Neural progenitor cell (in vitro differentiated cells): ENCODE results near the gene ZNF37A. TPM values are rescaled to one million over a fixed set of nuclear protein-coding genes. Genes with fewer than 3 reads are reported as not detected.

Experiments
- DNase-seq: peaks from one replicate; pipeline ENCODE4 v3.0.0-alpha.2; 2016; ENCODE audit warnings: low spot score
- H2AFZ ChIP-seq: fragments of 200-600 bp; sonication (generic); replicated peaks from 2 replicates; pipeline ENCODE4 v1.6.1; 2016; ENCODE audit warnings: antibody characterized with exemption
- H3F3A ChIP-seq: fragments of 200-600 bp; sonication (generic); 2 replicates; pipeline ENCODE4 v1.6.1; 2016; ENCODE audit warnings: antibody characterized with exemption, low read depth
- H3K27ac ChIP-seq: fragments of 200-600 bp; sonication (generic); 2 replicates; pipeline ENCODE4 v1.5.1; 2016; ENCODE audit warnings: mild to moderate bottlenecking
- H3K27me3 ChIP-seq: fragments of 200-600 bp; sonication (generic); 2 replicates; pipeline ENCODE4 v1.6.1; 2016; ENCODE audit warnings: mild to moderate bottlenecking, moderate library complexity
- H3K36me3 ChIP-seq: fragments of 200-600 bp; sonication (generic); 2 replicates; pipeline ENCODE4 v1.5.1; 2016
- H3K4me1 ChIP-seq: fragments of 200-600 bp; sonication (generic); 2 replicates; pipeline ENCODE4 v1.6.1; 2016; ENCODE audit warnings: mixed run types
- H3K4me2 ChIP-seq: fragments of 200-600 bp; sonication (generic); 2 replicates; pipeline ENCODE4 v1.6.1; 2016
- H3K4me3 ChIP-seq: fragments of 200-600 bp; sonication (generic); 2 replicates; pipeline ENCODE4 v1.5.1; 2016
- H3K79me2 ChIP-seq: fragments of 200-600 bp; sonication (generic); 2 replicates; pipeline ENCODE4 v1.6.1; 2016; ENCODE audit warnings: low read depth
- H3K9ac ChIP-seq: fragments of 200-600 bp; sonication (generic); 2 replicates; pipeline ENCODE4 v1.6.1; 2016
- H3K9me3 ChIP-seq: fragments of 200-600 bp; sonication (generic); 2 replicates; pipeline ENCODE4 v1.5.1; 2016; ENCODE audit warnings: low read depth
- H4K20me1 ChIP-seq: fragments of 200-600 bp; sonication (generic); 2 replicates; pipeline ENCODE4 v1.6.1; 2016; ENCODE audit warnings: low read depth
- H3K27ac Mint-ChIP-seq: 3 replicates; pipeline ENCODE4 v1.8.0; 2021; ENCODE audit warnings: mixed read lengths
- H3K27me3 Mint-ChIP-seq: 2 replicates; pipeline ENCODE4 v1.8.0; 2022; ENCODE audit warnings: low read depth, mild to moderate bottlenecking, inconsistent platforms, moderate library complexity, mixed read lengths; ENCODE audit not compliant: insufficient read depth
- H3K36me3 Mint-ChIP-seq: 3 replicates; pipeline ENCODE4 v1.8.0; 2021; ENCODE audit warnings: mixed read lengths
- H3K4me1 Mint-ChIP-seq: 3 replicates; pipeline ENCODE4 v1.8.0; 2021; ENCODE audit warnings: mixed read lengths
- H3K4me3 Mint-ChIP-seq: 3 replicates; pipeline ENCODE4 v1.8.0; 2021; ENCODE audit warnings: mild to moderate bottlenecking, moderate library complexity, mixed read lengths
- H3K9me3 Mint-ChIP-seq: 3 replicates; pipeline ENCODE4 v1.8.0; 2020; ENCODE audit warnings: mixed read lengths
- EZH2 ChIP-seq: fragments of 200-600 bp; sonication (generic); IDR thresholded peaks from 2 replicates; pipeline ENCODE4 v1.6.1; 2017; ENCODE audit warnings: antibody characterized with exemption, mild to moderate bottlenecking, moderate library complexity
- EZH2phosphoT487 ChIP-seq: fragments of 200-600 bp; sonication (generic); IDR thresholded peaks from 2 replicates; pipeline ENCODE4 v1.6.1; 2017; ENCODE audit warnings: antibody characterized with exemption
- small RNA-seq: library from RNA; depleted of rRNA; stranded (forward); fragments of <200 nt; gene quantifications from one replicate; pipeline ENCODE3, GENCODE V24; 2015
- total RNA-seq: library from RNA; depleted of rRNA; stranded (reverse); fragments of >200 nt; gene quantifications from 2 replicates; pipeline ENCODE4 v1.2.3, GENCODE V29; 2015; ENCODE audit warnings: low replicate concordance
- TF ChIP-seq, protein P1 (sequence below): fragments of 200-600 bp; sonication (generic); IDR thresholded peaks from 2 replicates; pipeline ENCODE4 v1.5.1; 2017; ENCODE audit warnings: antibody characterized with exemption, mild to moderate bottlenecking

The ZNF37A gene
- total RNA-seq, 1 donor from 2014 or later: 8.8 TPM

DNA sequence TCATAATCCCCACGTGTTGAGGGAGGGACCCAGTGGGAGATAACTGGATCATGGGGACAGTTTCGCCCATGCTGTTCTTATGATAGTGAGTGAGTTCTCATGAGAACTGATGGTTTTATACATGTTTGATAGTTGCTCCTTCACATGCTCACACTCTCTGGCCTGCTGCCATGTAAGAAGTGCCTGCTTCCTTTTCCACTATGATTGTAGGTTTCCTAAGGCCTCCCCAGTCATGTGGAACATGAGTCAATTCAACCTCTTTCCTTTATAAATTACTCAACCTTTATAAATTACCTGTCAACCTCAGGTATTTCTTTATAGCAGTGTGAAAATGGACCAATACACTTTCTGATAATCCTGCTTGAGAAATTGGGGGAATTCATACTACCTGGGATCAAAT lies 80.2 kb downstream of the ZNF37A start:
- Mint-ChIP-seq H3K4me3 (no peak overlapping the region), H3K36me3 (no peaks in the 10 kb centered on the region), H3K9me3 (peaks cover 16% of the 10 kb centered on the region), H3K27me3 (no peaks in the 10 kb centered on the region), H3K27ac (no peak overlapping the region), H3K4me1 (no peaks in the 10 kb centered on the region)
- Histone ChIP-seq H3K4me2 (no peak overlapping the region), H4K20me1 (no peaks in the 10 kb centered on the region), H3K27ac (no peak overlapping the region), H3K4me1 (no peaks in the 10 kb centered on the region), H3K79me2 (no peaks in the 10 kb centered on the region), H3K9ac (no peak overlapping the region), H3K9me3 (peaks cover 25% of the 10 kb centered on the region), H3K4me3 (no peak overlapping the region), H3K27me3 (no peaks in the 10 kb centered on the region), H2AFZ (no peak overlapping the region), H3K36me3 (peaks cover 3% of the 10 kb centered on the region), H3F3A (no peaks in the 10 kb centered on the region)
- DNase-seq: no peak
- TF ChIP-seq, protein P1, sequence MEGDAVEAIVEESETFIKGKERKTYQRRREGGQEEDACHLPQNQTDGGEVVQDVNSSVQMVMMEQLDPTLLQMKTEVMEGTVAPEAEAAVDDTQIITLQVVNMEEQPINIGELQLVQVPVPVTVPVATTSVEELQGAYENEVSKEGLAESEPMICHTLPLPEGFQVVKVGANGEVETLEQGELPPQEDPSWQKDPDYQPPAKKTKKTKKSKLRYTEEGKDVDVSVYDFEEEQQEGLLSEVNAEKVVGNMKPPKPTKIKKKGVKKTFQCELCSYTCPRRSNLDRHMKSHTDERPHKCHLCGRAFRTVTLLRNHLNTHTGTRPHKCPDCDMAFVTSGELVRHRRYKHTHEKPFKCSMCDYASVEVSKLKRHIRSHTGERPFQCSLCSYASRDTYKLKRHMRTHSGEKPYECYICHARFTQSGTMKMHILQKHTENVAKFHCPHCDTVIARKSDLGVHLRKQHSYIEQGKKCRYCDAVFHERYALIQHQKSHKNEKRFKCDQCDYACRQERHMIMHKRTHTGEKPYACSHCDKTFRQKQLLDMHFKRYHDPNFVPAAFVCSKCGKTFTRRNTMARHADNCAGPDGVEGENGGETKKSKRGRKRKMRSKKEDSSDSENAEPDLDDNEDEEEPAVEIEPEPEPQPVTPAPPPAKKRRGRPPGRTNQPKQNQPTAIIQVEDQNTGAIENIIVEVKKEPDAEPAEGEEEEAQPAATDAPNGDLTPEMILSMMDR: no peak
- TF ChIP-seq EZH2 (no peak), EZH2phosphoT487 (no peak)

DNA sequence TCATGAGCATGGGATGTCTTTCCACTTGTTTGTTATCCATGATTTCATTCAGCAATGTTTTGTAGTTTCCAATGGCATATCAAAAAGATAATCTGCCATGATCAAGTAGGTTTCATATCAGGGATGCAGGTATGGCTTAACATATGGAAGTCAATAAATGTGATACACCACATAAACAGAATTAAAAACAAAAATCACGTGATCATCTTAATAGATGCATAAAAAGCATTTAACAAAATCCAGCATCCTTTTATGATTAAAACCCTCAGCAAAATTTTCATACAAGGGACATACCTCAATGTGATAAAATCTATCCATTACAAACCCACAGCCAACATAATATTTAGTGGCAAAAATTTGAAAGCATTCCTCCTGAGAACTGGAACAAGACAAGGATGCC lies 90.3 kb downstream of the ZNF37A start:
- H3K9me3 Mint-ChIP-seq: peaks cover 22% of the 10 kb centered on the region
- H3K4me3 ChIP-seq: no peak overlapping the region

More for the DNA sequence above, 90.3 kb downstream of the ZNF37A start:
- Histone ChIP-seq H2AFZ (no peak overlapping the region), H3K9me3 (peaks cover 31% of the 10 kb centered on the region), H3K9ac (no peak overlapping the region), H3K36me3 (no peaks in the 10 kb centered on the region), H3K4me2 (no peak overlapping the region), H3K4me1 (no peaks in the 10 kb centered on the region), H3F3A (no peaks in the 10 kb centered on the region), H4K20me1 (no peaks in the 10 kb centered on the region), H3K27ac (no peak overlapping the region), H3K79me2 (no peaks in the 10 kb centered on the region), H3K27me3 (no peaks in the 10 kb centered on the region)
- Mint-ChIP-seq H3K4me1 (no peaks in the 10 kb centered on the region), H3K27ac (no peak overlapping the region), H3K27me3 (no peaks in the 10 kb centered on the region), H3K36me3 (no peaks in the 10 kb centered on the region), H3K4me3 (no peak overlapping the region)
- TF ChIP-seq, protein P1: no peak
- DNase-seq: no peak

Small RNAs within 50 kb of the gene (small RNA-seq; reads per million reads assigned to genes)
- not detected for gene AL117339.2
- not detected for gene AL161931.1
- not detected for gene FXYD6P2

Other genes with a start within 250 kb of the ZNF37A start
- not detected in 2 replicates for gene ZNF248, start 236.7 kb upstream of the ZNF37A start, total RNA-seq
- 3.3 and 4.8 TPM in 2 replicates for gene ZNF25, start 117.7 kb upstream of the ZNF37A start, total RNA-seq
- gene ZNF33A, start 83.7 kb upstream of the ZNF37A start, total RNA-seq: 46.8 and 65.5 TPM in 2 replicates